T-helper 2 cell (primary cell): ENCODE results near the gene HSF2BP.
"Not testable (repeated sequence)": the region's sequence is repeated elsewhere in the genome, so short reads cannot be mapped to it uniquely, and the experiment has no call there.

Experiments used
- DNase-seq, 5 experiments: peaks; one replicate each; pipeline versions ENCODE4 v3.0.0 to v3.0.0-alpha.2; 2012 to 2022

The HSF2BP gene

DNA sequence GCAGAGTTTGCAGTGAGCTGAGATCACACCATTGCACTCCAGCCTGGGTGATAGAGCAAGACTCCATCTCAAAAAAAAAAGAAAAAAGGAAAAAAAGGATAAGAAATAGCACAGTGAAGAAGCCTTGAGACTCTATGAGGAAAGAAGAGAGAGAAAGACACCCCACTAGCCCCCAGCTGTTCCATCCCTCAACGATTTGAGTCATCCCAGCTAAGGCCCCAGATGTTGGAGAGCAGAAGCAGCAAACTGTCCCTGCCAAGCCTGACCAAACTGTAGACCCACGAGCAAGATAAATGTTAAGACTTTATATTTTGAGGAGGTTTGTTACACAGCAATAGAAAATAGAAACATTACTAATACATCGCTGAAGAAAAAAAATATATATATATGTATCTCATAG is 42.4 kb downstream of the HSF2BP start:
- not testable (repeated sequence) for DNase-seq

GRCh38 chr21:43614839-43615238 is 44.4 kb downstream of the HSF2BP start:
- DNase-seq: no peak

DNA sequence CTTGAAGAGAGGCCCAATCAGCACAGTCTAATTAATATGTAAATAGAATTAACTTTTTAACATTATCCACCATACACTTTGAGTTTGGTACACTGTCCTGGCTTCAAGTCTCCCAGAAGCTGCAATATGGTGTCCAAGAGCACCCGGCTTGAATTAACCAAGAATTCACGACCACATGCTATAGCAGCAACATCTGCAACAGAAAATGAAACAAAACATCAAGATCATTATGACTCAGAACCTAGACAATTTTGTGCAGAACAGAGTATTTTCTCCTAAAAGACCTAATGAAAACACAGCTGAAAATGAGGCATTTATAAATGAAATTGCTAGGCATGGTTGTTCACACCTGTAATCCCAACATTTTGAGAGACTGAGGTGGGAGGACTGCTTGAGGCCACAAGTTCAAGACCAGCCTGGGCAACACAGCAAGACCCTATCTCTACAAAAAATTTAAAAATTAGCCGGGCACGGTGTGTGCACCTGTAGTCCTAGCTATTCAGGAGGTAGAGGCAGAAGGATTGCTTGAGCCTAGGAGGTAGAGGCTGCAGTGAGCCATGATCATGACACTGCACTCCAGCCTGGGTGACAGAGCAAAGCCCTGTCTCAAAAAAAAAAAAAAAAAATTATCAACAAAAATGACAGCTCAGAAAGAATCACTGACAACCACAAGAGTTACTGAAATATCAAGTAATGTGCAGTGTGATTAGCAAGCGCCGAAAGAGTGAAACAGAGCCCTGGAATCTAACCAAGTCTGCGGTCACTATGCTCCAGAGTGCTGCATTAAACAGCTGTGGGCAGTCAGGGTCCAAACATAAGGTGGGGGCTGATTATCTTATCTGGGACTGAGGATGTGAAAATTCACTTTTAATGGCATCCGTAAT is 45.3 kb downstream of the HSF2BP start:
- peak in 1 of 5 experiments; percentile 76 for DNase-seq

DNA sequence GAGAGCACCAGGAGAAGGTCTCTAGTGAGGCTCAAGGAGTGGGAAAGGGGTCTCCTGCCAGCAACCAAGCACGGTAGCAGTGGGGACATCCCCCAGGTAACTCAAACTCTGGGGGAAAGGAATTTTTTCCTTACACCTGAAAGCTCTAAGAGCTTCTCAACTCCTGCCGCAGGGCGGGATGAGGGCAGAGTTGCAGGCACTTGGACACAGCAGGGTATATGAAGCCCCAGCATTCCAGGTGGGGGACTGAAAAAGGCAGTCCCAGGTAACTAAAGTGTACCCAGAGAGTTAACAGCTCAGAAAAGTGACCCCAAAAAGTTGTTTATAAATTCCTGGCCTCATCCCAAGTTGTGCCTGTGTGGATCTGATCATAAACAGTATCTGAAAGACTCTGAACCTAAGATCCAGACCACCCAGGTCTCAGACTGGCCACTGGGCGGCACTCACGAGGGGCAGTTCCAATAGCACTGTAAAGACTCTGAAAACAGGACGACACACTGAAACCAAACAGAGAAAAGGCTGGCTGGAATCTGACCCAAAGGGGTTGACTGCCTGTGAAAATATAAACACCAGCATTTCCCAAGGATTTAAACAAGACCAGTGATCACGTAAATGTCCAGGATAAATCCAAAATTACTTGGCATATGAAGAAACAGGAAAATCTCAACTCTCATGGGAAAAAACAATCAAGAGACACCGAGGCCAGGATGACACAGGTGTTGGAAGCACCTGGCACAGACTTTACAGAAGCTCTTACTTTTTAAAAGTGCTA is 47.5 kb downstream of the HSF2BP start:
- no peak for DNase-seq

- no peak for DNase-seq
Measured at GRCh38 chr21:43609501-43610340, 49.6 kb downstream of the HSF2BP start.

- no peak for DNase-seq
Measured at GRCh38 chr21:43608664-43609063, 50.6 kb downstream of the HSF2BP start.

GRCh38 chr21:43608225-43608624 is 51.1 kb downstream of the HSF2BP start:
- DNase-seq: no peak

GRCh38 chr21:43605320-43606215 is 53.7 kb downstream of the HSF2BP start:
- no peak for DNase-seq

GRCh38 chr21:43604505-43605204 is 54.6 kb downstream of the HSF2BP start:
- peak in 1 of 5 experiments; percentile 8 for DNase-seq

DNA sequence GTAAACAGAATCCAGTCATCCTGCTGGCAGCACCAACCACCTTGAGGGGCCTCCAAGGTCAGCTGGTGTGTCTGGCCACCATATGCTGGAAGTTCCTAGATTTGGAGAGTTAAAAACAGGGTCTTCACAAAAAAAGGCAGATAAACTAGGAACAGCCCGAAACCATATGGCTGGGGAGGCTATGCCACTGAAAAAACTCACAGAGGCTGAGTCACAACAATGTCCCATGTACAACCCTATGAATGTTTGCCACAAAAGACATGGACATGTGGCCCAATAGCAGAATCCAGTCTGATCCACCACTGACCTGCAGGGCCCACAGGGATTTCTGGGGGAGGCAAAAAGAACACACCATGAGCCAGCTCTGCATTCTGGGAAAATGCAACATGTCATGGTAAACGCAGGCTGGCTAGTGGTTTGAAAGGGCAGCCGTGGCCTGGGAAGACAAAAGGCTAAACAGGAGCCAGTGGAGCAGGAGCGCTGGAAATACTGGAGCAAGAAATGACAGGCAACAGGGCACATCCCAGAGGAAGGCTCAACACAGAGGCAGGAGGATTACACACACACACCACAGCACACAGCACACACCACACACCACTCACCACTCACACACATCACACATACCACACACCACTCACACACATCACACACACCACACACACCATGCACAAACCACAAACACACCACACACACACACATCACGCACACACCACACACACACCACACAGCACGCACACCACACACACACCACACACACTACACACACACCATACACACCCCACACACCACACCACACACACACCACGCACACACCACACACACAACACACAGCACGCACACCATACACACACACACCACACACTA is 55.4 kb downstream of the HSF2BP start:
- DNase-seq: peak in 1 of 5 experiments; percentile 38

DNA sequence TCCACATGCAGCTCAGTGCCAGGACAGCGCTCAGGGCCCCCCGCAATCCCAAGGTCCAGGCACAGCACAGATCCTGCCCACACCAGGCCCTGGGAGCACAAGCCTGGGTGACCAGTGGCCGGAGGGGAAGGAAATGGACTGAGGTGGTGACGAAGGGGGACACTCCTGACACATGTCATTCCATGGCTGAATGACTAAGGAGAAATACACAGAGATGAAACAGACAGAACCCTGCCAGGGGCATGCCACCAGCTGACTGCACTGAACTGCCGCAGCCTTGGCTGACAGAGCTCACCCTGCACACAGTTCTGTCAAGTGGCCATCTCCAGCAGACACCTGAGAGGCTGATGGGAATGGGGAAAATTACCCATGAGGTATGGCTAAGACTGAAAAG is 56.1 kb downstream of the HSF2BP start:
- no peak for DNase-seq

DNA sequence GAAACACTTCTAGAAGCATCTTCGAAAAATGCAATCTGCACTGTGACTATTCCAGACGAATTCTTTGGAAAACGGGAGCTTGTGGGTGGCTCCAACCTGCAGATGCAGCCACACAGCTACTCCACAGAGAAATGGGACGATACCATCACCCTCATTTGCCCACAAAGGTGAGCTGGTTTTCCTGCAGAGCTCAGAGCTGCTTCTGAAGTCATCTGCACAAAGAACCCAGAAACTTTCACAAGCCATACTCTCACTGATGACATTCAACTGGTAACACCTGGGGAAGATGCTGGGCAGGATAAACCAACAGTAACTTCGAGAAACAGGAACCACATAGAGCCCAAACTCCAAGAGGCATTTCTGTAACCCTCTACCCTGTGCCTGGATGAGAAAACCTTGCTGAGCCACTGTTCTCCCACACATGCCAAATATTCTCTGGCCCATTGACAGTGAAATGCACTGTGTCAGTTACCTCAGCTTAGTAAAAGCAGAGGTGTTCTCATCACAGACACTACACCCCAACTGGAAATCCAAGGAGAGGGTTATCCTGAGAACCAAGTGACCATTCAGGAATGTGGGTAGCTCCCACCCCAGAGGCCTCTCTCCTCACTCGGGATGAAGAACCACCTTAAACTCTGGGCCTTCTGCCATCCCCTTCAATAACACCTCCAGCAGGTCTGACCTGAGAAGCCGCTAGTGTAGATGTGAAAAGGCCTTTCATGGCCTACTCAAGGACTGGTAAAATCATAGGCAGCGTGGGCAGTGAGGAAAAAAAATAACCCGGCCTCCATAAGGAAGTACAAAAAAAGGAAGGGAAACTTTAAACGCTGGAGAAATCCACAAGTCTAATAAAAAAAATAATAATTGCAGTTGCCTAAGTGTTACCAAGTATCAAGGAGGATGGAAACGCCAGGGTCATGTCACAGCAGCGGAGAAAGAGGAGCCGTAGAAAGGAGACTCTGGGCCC is 56.7 kb downstream of the HSF2BP start:
- no peak for DNase-seq

DNA sequence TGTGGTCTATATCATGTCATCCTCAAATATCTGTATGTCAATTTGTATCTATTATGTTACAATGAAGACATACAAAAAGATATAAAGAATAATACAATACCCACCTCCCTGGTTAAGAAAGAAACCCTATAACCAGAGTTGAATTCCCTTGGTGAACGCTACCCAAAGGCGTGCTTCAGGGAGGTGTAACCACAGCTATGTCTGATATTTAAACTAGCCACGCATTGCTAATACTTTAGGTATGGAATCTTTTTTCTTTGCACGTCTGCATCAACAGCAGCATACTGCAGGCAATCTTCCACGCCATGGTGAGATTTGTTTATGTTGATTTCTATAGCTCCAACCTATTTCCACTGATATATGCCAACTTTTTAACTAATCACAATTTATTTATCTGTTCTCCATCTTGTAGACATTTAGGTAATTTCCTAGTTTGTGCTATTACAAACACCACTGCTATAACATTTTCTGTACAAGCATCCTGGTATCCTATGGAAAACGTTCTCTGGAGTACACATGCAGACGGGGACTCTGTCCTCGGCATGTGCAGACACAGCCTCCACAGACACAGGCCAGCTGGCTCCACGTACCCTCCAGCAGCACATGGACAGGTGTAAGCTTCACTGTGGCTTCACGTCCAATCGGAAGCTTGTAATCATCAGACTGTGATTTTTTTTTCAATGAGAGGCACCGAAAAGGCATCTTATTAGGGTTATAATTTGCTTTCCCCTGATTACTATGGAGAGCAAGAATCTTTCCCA is 58.5 kb downstream of the HSF2BP start:
- no peak for DNase-seq

GRCh38 chr21:43599728-43600127 is 59.6 kb downstream of the HSF2BP start:
- DNase-seq: no peak

DNA sequence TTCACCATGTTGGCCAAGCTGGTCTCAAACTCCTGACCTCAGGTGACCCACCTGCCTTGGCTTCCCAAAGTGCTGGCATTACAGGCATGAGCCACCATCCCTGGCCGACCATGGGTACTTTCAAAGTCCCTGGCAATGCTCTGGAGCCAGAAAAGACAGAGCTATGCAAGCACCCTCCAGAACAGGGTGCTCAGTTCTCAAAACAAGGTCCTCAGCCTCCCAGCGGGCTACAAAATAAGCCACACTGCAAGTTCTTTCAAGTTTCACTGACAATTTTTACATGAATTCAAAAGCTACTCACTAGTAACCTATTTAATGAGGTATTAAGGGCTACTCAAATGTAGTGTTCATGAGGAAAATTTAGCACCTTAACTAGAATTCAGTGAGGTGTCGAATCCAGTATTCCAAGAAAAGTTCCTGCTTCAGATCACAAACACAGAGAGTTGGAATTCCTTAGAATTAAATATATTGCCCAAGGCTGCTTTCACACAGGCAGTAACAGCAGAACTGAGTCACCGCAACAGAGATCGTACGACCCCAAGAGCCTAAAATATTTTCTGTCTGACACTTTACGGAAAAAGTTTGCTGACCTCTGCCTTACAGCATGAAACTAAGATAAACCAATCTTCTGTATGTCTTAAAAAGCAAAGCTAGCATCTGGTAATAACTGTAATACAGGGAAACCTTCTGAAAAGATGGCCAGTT is 60.7 kb downstream of the HSF2BP start:
- DNase-seq: no peak

- DNase-seq: no peak
Measured at GRCh38 chr21:43597540-43598250, 61.6 kb downstream of the HSF2BP start.

GRCh38 chr21:43597052-43597451 is 62.2 kb downstream of the HSF2BP start:
- DNase-seq: no peak
